ENCODE data around the gene THBS2.
"Not testable (repeated sequence)": the region's sequence is repeated elsewhere in the genome, so short reads cannot be mapped to it uniquely, and the experiment has no call there.

Gene THBS2

GRCh38 chr6:169233181-169233580, 20.5 kb downstream of the THBS2 start:
- in situ Hi-C loops (cut with MboI; ENCODE audit: low sequenced_read_pairs), result no loop called here

DNA sequence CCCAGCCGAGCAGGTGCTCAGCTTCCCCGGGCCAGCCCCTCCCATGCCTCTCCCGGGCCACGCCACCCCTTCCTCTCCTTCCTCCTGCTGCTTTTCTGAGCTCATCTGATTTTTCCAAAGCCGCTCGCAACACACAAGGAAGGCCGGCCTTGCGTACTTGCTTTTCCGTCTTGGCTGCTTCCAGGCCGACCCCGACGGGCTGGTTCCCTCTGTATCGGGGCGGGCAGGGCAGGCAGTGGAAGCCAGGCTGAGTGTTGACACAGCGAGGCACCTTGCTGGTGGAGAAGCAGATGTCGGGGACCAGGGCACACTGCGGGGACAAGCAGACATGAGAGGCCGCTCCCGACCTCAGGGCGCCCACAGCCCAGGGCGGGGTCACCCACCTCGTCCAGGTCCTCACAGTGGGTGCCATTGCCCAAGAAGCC, 21.1 kb downstream of the THBS2 start:
- in situ Hi-C loops (cut with MboI; ENCODE audit: low sequenced_read_pairs), result no loop called here

DNA sequence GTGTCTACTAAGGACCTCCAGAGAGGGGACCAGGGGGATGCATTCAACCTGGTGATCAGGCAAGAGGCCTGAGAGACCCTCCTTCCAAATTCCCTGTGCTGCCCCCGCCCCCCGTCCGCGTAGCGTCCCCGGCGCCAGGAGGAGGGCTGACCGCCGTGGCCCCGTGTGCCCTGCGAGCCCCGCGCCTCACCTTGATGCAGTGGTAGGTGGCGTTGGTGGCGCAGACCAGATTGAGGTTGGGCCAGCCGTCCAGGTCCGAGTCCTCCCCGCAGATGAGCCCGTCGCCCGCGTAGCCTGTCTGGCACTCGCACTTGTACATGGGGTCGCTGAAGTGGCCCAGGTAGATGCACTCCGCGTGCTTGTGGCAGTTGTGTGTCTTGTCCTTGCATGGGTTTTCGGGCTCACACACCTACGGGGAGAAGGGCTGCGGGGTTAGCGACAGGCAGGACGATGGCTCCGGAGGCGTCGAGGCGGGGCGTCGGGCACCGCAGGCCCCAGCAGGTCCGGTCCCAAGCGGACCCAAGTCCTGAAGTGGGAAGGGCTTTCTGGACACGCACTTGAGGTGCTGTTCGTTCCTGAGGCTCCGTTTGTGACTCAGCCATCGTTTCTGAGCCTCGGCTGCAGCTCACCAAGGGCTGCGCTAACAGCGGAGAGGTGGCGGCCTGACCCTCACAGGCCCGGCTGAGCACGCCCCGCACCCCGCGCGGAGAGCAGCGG, 21.7 kb downstream of the THBS2 start:
- in situ Hi-C loops (cut with MboI; ENCODE audit: low sequenced_read_pairs), result no loop called here

DNA sequence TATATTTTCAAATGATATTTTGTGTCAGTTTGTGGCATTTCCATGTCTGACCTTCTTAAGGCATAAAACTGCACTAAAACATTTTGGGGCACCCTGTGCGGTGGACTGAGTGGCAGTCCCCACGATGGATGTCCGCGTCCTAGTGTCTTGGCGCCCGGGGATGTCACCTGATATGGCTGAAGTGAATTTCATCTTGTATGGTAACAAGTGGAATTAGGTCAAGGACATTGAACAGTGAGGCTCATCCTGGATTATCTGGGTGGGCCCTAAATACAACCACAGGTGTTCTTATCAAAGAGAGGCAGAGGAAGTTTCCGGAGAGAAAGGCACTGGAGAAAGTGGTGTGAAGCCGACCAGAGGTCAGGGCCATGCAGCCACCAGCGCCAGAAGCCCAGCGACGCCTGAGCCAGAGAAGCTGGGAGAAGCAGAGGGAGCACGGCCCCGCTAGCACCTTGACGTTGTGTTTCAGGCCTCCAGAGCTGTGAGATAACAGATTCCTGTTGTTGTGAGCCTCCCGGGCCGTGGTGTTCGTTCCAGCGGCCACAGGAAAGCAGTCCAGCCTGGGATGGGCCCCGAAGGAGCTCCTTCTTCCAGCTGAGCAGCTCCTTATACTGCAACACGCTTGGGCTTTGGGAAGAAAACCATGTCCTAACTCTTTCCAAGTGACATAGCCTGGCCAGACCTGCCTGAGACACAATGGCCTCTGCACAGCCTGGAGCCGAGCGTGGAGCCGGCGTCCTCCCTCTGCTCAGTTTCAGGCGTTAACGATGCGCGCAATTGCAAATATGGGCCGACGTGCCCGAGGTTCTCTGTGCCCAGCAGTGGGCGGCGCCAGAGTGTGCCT, 22.5 kb downstream of the THBS2 start:
- in situ Hi-C loops (cut with MboI; ENCODE audit: low sequenced_read_pairs), result no loop called here

GRCh38 chr6:169230322-169230665, 23.4 kb downstream of the THBS2 start:
- in situ Hi-C loops (cut with MboI; ENCODE audit: low sequenced_read_pairs), result no loop called here

GRCh38 chr6:169229615-169230321, 23.9 kb downstream of the THBS2 start:
- in situ Hi-C loops (cut with MboI; ENCODE audit: low sequenced_read_pairs), result no loop called here

DNA sequence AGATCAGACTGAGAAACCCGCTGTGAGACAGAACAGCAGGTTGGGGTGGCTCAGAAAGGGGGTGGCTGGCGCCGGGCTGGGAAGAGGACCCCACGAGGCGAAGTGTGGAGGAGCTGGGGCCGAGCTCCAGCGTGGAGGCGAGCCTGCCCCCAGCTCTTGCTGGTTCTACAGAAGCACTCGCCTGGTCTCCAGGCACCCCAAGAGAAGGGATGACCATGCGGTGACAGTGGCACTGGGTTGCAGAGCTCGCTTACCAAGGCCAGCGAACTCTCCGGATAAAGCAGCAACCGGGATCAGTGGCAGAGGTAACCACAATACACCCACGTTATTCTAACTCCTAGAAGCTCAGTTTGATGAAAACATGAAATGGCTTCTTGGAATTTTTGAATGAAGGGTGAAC, 26.5 kb downstream of the THBS2 start:
- in situ Hi-C loops (cut with MboI; ENCODE audit: low sequenced_read_pairs), result no loop called here

- in situ Hi-C loops (cut with MboI; ENCODE audit: low sequenced_read_pairs), result no loop called here
Observed at GRCh38 chr6:169225887-169226286, 27.8 kb downstream of the THBS2 start.

- in situ Hi-C loops (cut with MboI; ENCODE audit: low sequenced_read_pairs), result no loop called here
Observed at GRCh38 chr6:169225131-169225576, 28.5 kb downstream of the THBS2 start.

DNA sequence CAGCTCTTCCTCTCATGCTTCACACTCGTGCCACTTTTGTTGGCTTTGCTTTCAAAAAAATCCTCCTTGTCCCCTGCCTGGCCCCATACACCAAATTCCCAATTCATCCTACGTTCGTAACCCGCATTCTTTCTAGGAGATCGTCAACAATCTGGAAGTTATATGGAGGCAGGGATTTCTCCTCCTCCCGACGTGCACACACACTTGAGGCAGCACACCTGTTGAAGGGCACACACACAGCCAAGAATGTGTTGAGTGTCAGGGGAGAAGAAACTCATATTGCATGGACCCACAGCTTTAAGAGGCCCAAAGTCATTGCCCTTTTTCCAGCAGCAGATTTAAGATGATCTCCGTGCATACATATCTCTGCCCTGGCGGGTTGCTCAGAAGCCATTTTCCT, 28.9 kb downstream of the THBS2 start:
- in situ Hi-C loops (cut with MboI; ENCODE audit: low sequenced_read_pairs), result no loop called here

GRCh38 chr6:169224185-169224695, 29.4 kb downstream of the THBS2 start:
- in situ Hi-C loops (cut with MboI; ENCODE audit: low sequenced_read_pairs), result no loop called here

GRCh38 chr6:169223006-169223405, 30.6 kb downstream of the THBS2 start:
- in situ Hi-C loops (cut with MboI; ENCODE audit: low sequenced_read_pairs), result no loop called here

DNA sequence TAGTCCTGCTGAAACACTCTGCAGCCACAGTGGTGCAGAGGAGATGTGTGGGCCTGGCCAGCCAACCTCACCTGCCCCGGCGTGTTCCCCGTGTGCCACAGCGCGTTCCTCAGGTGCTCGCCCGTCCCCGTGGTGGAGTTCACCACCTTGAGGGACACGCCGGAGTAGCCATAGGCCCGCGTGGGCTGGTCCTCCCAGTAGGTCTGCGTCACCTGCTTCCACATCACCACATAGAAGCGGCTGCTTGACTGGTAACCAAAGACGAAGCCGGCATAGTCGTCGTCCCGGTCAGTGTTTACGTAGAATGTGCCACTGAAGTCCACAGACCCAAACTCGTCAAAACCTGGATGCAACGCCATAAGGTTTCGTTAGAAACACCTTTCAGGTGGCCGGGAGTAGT, 31.5 kb downstream of the THBS2 start:
- in situ Hi-C loops (cut with MboI; ENCODE audit: low sequenced_read_pairs), result no loop called here

DNA sequence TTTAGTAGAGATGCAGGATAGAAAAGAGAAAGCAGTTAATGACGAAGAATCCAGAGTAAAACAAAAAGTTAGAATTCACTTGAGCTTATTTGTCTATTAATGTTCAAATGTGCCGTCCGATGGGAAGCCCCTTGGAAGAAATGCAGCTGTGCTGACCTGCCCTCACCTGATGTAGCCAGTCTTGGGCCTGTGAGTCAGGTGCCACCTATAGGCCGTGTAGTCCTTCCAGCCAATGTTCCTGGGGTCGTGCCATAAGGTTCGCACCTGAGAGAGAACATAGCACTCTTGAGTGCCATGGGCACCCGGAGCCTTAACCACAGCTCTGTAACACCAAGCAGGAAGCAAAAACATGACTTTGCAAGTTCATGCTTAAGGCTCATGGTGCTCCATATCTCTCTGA, 32.4 kb downstream of the THBS2 start:
- in situ Hi-C loops (cut with MboI; ENCODE audit: low sequenced_read_pairs), result no loop called here

DNA sequence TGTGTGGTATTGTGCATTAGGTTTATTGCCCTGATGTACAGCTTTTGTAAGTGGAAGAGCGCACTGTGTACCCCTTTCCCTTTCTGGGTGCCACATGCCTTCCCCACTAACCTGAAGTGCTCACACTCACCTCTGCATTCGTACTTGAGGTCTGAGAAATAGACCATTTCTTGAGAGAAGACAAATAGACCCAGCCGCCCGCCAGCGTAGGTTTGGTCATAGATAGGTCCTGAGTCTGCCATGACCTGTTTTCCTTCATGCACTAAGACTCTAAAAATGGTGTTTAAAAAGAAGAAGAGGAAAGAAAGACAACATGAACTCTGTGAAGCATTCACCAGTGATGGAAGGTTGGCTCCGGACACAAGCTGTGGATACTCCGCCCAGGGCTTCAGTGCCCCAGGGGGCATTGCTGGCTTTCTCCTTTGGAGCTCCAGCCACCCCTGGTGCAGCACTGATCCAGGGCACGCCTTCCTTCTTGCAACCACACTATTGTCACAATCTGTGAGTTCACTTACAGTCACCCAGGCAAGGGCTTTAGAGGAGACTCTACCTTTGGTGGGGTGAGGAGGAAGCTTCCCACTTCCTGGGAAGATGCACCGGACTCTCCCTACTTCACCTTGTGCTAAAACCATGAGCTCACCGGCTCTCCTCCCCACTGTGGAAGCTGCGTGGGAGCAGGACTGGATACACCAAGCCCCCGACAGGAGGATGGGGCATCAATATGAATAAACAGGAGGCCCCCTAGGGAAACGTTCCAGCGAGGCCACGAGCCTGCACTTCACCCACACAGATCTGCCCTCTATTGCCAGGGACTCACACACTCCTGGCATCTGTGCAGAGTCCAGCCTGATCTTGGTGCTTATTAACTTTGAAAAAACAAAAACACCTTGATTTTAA, 33.3 kb downstream of the THBS2 start:
- in situ Hi-C loops (cut with MboI; ENCODE audit: low sequenced_read_pairs), result no loop called here

DNA sequence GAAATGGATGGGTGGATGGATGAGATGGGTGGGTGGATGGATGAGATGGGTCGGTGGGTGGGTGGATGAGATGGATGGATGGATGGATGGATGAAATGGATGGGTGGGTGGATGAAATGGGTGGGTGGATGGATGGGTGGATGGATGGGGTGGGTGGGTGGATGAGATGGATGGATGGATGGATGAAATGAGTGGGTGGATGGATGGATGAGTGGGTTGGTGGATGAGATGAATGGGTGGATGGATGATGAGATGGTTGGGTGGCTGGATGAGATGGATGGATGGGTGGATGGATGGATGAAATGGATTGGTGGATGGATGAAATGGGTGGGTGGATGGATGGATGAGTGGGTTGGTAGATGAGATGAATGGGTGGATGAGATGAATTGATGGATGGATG, 35.7 kb downstream of the THBS2 start:
- in situ Hi-C loops (cut with MboI; ENCODE audit: low sequenced_read_pairs), result no loop called here

GRCh38 chr6:169216830-169217229, 36.8 kb downstream of the THBS2 start:
- in situ Hi-C loops (cut with MboI; ENCODE audit: low sequenced_read_pairs), result no loop called here

DNA sequence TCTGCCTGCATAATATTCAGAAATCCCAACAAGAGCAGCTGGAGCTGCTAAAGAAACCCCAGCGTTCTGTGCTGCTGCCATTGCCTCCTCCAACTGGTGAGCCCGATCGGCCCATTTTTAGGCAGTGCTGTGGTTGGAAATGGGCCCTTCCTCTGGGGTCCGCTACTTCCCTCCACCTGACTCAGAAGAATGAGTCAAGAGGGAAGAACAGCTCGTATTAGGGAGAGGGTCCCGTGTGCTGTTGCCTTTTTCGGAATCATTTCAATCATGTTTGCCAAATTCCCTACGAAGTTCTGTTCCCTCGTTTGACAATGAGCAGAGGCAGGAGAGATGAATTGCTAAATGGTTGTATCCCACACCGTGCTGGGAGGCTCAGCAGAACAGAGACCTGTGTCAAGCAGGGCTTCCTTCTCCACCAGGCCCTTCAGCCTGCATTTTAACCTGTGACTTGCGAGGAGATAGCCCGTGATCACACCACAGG, 38.4 kb downstream of the THBS2 start:
- in situ Hi-C loops (cut with MboI; ENCODE audit: low sequenced_read_pairs), result no loop called here

- in situ Hi-C loops (cut with MboI; ENCODE audit: low sequenced_read_pairs), result not testable (repeated sequence)
Observed at GRCh38 chr6:169214789-169215188, 38.9 kb downstream of the THBS2 start.

DNA sequence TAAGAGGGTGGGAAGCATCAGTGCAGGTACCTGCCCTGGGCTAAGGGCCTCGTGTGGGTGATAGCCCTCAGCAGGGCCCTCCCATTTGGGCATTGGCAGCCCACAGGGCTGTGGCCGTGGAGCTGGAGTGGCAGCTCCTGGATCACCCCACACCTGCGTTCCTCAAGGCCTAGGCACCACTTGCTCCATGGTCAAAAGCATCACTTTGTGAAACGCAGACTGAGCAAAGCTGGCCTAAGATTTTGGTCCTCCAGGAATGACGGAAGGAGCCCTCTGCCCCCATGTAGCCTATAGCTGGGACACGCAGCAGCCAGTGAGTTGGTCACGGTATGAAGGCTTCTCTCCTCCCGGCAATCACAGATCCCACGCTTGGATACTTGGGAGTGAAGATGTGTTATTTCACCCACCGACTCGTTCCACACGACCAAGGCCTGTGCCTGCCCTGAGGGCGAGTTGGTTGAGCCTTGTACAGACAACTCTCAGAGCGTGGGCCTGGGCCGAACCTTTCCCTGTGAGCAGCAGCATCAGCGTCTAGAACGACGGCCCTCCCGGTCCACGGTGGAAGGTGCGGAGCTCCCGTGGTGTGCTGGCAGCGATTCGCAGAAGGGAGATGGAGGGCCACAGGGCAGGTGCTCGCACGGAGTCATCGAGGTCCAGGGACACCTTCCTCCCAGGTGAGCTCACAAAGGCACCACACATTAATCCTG, 39.7 kb downstream of the THBS2 start:
- in situ Hi-C loops (cut with MboI; ENCODE audit: low sequenced_read_pairs), result no loop called here
